Raji (cell line): ENCODE data around the gene COG4.

ENCODE experiments used
- POLR2A ChIP-seq: IDR thresholded peaks from 2 replicates; pipeline ENCODE4 v1.6.1; 2011; ENCODE audit warnings: low read depth, low read length, control low read depth; ENCODE audit not compliant: insufficient read depth

The COG4 gene

GRCh38 chr16:70437017-70437581 is 86.3 kb downstream of the COG4 start:
- peak; percentile 7; the same call in 1 of the 2 replicates for TF ChIP-seq POLR2A

DNA sequence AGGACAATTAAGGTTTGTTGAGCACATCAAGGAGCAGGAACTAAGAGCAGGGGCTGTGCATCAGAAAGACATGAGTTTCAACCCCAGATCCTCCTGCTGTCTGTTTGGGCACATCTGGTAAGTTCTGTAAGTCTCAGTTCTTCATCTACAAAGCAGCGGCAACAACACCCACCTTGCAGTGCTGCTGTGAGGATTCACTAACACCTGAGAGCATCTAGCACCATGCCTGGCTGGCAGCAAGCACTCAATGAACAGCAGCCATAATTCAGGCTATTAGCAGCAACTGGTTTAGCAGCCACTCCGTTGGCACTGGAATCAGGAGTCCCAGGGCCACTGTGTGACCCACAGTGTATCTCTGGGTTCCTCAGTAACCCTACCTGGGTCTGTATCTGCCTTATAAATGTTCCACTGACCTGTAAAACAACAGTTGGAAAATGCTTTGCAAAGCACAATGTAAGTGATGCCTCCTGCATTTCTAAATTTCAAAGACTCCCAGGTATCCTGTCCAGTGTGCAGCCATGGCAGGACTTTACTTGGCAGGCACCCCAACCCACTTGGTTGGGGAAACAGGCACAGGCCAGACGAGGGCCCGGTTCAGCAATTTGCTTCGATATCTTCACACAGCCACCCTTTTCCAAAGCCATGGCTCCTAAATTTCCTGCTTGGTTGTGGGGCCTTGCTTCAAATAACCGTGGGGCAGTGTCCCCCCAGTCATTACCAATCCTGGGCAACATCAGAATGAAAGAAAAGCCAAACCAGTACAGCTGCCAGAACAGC is 88.7 kb downstream of the COG4 start:
- TF ChIP-seq POLR2A = no peak

DNA sequence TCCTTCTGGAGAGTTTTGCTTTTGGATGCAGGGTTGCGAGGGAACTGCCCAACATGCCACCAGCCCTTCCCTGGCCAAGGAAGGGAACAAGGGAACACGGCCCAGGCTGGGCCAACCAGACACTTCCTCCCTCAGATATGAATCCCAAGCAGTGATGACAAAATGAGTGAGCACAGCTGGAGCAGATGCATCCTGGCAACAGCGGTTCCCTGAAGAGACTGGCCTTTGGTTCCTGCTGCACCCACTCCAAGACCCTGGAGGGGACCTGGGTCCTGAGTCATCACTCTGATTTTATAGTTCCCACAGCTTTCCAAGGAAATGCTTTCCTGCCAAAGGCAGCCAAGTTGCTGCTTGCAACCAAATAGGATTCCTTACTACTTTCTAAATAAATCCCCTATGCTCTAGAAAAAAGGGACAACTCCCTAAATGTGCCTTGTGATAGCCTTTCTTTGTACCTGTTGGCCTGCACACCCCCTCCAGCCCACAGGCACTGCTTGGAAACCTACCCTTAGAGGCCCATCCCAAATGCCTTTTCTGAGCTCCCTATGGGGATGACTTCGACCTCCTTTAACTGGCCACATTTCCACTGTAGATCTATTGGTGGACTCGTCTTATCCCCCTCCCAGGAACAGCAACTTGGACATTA is 89.8 kb downstream of the COG4 start:
- no peak for TF ChIP-seq POLR2A

GRCh38 chr16:70432723-70433457 is 90.5 kb downstream of the COG4 start:
- no peak for TF ChIP-seq POLR2A

GRCh38 chr16:70432356-70432722 is 91.0 kb downstream of the COG4 start:
- TF ChIP-seq POLR2A = no peak

DNA sequence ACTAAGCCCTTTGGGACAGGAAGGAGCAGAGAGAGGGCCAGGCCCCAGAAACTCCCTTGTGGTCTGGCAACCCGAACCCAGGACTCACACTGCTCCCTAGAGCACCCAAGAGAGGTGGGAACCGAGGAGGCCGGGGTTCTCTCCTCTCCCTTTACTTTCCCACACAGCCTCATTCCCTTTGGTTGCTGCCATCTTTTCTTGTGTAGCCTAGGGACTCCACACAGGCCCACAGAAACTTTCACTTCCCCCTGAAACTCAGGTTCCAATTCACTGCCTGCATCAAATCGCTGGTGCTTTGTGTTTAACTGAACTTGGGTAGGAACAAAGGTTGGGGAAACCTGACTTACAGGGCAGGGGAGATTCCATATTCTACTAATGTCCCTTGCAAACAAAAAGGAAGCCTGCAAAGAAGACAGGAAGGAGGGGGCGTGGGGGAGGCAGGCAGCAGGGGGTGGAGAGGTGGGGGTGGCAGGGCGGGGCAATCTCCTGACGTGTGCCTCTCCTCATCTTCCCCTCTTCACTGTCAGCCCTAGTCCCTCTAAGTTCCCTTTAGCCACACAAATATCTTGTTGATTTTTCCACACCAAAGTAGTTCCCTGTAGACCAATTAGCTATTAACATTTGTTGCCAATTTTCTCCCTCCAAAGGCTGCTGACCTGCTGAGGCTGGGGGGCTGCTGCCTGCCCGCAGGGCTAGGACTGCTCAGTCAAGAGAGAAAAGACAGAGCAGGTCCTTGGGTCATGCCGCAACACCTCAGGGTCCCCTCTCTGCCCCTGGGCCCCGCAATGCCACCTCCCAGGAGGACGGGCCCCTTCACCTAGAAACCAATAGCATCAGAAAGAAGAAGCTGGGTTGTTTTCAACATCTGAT is 92.5 kb downstream of the COG4 start:
- TF ChIP-seq POLR2A = no peak
